Effector memory CD4-positive, alpha-beta T cell (primary cell): ENCODE data around the gene TBCEL.

ENCODE experiments used
- DNase-seq, 3 donors: peaks; one replicate each; pipeline ENCODE4 v3.0.0-alpha.2; 2020
- H3K27ac ChIP-seq: 2 replicates; pipeline ENCODE4 v1.7.0; 2013; ENCODE audit warnings: mild to moderate bottlenecking, low read length, moderate library complexity; ENCODE audit not compliant: insufficient read depth, poor library complexity, severe bottlenecking
- H3K27me3 ChIP-seq: replicated peaks from 2 replicates; pipeline ENCODE4 v1.7.0; 2013; ENCODE audit warnings: mild to moderate bottlenecking, low read length; ENCODE audit not compliant: insufficient read depth, control insufficient read depth, poor library complexity, severe bottlenecking
- H3K36me3 ChIP-seq: 2 replicates; pipeline ENCODE4 v1.7.0; 2013; ENCODE audit warnings: mild to moderate bottlenecking, low read length, moderate library complexity; ENCODE audit not compliant: control insufficient read depth, insufficient read depth
- H3K4me1 ChIP-seq: 2 replicates; pipeline ENCODE4 v1.7.0; 2013; ENCODE audit warnings: low read length, mild to moderate bottlenecking; ENCODE audit not compliant: control insufficient read depth, insufficient read depth, poor library complexity, severe bottlenecking
- H3K4me3 ChIP-seq: 2 replicates; pipeline ENCODE4 v1.7.0; 2013; ENCODE audit warnings: low read length, low read depth, mild to moderate bottlenecking; ENCODE audit not compliant: insufficient read depth, poor library complexity, severe bottlenecking
- H3K9me3 ChIP-seq: 2 replicates; pipeline ENCODE4 v1.7.0; 2013; ENCODE audit warnings: mild to moderate bottlenecking, low read length, moderate library complexity; ENCODE audit not compliant: control insufficient read depth
- total RNA-seq, 3 donors: gene quantifications; one replicate each; lab custom pipeline; 2026; lab: John Stamatoyannopoulos, UW

TBCEL gene, protein sequence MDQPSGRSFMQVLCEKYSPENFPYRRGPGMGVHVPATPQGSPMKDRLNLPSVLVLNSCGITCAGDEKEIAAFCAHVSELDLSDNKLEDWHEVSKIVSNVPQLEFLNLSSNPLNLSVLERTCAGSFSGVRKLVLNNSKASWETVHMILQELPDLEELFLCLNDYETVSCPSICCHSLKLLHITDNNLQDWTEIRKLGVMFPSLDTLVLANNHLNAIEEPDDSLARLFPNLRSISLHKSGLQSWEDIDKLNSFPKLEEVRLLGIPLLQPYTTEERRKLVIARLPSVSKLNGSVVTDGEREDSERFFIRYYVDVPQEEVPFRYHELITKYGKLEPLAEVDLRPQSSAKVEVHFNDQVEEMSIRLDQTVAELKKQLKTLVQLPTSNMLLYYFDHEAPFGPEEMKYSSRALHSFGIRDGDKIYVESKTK
- 4.8 to 7.7 (median 5.8) reads per million in 3 donors for total RNA-seq

- Histone ChIP-seq H3K4me1 (peaks cover 3% of the 10 kb centered on the region), H3K4me3 (peak within 1 kb of the TSS; percentile 86), H3K9me3 (no peaks in the 10 kb centered on the region), H3K27me3 (no peaks in the 10 kb centered on the region), H3K36me3 (no peaks in the 10 kb centered on the region), H3K27ac (peak within 1 kb of the TSS; percentile 54)
- peak; percentile 53 to 62 (median 56) for DNase-seq
These were observed at the start of gene TBCEL for GRCh38 chr11:121023848-121024751. Gene TBCEL, plus strand, starts transcription at chr11:121024102. Its CDS starts 21,589 bp downstream, at chr11:121045691.

DNA sequence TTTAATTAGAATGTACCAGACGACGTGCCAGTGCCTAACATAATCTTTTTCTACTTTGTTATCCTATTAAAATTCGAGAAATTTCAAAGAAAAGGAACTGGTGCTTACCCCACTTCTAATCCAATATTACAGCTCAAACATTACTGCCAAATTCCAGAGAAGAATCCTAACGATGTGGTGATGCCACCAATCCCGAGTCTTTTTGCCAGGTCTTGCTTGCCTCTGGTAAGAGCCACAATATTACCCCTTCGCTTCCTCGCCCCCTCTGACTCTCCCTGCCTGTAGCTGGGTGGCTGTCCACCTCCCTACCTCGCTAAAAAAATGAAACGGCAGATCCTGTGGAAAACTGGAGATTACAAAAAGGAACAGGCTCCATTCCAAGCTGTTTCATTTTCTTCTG lies 49.4 kb upstream of the TBCEL start:
- Histone ChIP-seq H3K27me3 (peaks cover 4% of the 10 kb centered on the region), H3K36me3 (no peaks in the 10 kb centered on the region), H3K27ac (no peak overlapping the region)

DNA sequence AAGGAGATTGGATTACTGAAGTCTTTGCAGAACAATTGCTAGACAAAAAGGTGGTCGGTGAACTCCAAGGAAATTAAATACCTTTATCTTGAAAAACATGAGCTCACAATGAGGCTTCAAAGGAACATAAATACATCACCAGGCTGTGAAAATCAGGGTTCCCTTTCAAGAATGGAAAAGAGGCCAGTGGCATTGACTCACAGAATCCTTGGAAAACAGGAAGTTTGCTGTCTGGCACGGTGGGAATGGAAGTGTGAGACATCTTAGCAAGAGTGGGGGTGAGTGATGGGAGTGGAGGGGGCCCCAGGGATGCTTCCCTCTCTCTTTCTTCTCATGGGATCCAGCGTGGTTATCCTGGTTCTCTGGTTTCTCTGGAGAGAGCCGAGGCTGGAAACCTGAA lies 48.9 kb upstream of the TBCEL start:
- H3K4me3 ChIP-seq, result no peak overlapping the region
- H3K27me3 ChIP-seq, result peaks cover 4% of the 10 kb centered on the region
- no peak for DNase-seq
- no peaks in the 10 kb centered on the region for H3K4me1 ChIP-seq
- H3K27ac ChIP-seq, result no peak overlapping the region
- H3K9me3 ChIP-seq, result no peaks in the 10 kb centered on the region
- H3K36me3 ChIP-seq, result no peaks in the 10 kb centered on the region

More for the DNA sequence above, 49.4 kb upstream of the TBCEL start:
- Histone ChIP-seq H3K9me3 (no peaks in the 10 kb centered on the region), H3K4me1 (no peaks in the 10 kb centered on the region), H3K4me3 (no peak overlapping the region)
- DNase-seq, result no peak

GRCh38 chr11:120977266-120978137 lies 46.4 kb upstream of the TBCEL start:
- H3K27me3 ChIP-seq, result peaks cover 4% of the 10 kb centered on the region
- no peak overlapping the region for H3K4me3 ChIP-seq
- DNase-seq, result no peak
- no peaks in the 10 kb centered on the region for H3K9me3 ChIP-seq
- H3K27ac ChIP-seq, result no peak overlapping the region
- no peaks in the 10 kb centered on the region for H3K36me3 ChIP-seq
- no peaks in the 10 kb centered on the region for H3K4me1 ChIP-seq

DNA sequence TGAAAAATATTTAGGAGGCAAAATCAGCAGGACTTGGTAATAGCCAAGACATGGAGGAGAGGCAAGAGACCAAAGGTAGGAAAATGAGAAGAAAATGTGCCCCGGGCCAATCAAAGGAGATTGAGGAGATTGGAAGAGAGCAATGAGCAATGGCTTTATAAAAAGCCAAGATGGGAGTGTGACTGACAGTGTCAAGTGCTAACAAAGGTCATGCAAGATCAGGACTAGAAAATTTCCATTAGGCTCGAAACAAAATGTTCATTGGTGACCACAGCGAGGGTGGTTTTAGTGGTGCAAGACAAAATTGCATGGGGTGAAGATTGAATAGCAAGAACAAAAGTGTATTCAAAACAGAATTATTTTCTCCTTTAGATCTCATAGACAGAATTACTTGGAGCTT lies 45.2 kb upstream of the TBCEL start:
- no peak for DNase-seq
- H3K4me1 ChIP-seq, result no peaks in the 10 kb centered on the region
- H3K27ac ChIP-seq, result no peak overlapping the region
- H3K36me3 ChIP-seq, result no peaks in the 10 kb centered on the region
- H3K27me3 ChIP-seq, result no peaks in the 10 kb centered on the region
- H3K4me3 ChIP-seq, result no peak overlapping the region
- H3K9me3 ChIP-seq, result no peaks in the 10 kb centered on the region

GRCh38 chr11:120985718-120986569 lies 38.0 kb upstream of the TBCEL start:
- Histone ChIP-seq H3K9me3 (no peaks in the 10 kb centered on the region), H3K27ac (no peak overlapping the region), H3K4me1 (no peaks in the 10 kb centered on the region), H3K36me3 (no peaks in the 10 kb centered on the region), H3K4me3 (peak overlapping the region; percentile 44), H3K27me3 (no peaks in the 10 kb centered on the region)
- no peak for DNase-seq

DNA sequence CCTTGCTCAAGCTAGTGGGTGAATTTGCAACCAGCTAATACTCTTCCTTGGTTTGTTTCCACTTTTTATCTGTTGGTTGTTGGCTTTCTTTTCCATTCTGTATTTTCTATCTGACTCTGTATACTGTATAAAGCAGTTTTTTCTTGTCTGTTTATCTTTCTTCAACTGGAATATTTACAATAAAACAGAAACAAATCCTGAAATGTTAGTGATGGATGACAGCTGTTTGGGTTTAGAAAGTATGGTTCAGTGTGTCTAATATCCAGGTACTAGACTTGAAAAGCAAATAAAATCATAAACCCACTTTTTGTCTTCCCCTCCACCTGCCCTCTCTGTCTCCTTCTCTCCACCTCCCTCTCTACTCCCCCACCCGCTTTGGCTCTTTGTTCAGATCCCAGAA lies 35.3 kb upstream of the TBCEL start:
- Histone ChIP-seq H3K27me3 (no peaks in the 10 kb centered on the region), H3K27ac (no peak overlapping the region), H3K4me1 (no peaks in the 10 kb centered on the region), H3K9me3 (no peaks in the 10 kb centered on the region), H3K36me3 (no peaks in the 10 kb centered on the region), H3K4me3 (no peak overlapping the region)
- DNase-seq, result no peak

- Histone ChIP-seq H3K9me3 (no peaks in the 10 kb centered on the region), H3K27ac (no peak overlapping the region), H3K27me3 (no peaks in the 10 kb centered on the region), H3K4me1 (no peaks in the 10 kb centered on the region), H3K36me3 (no peaks in the 10 kb centered on the region), H3K4me3 (no peak overlapping the region)
- DNase-seq, result no peak
These were observed 31.8 kb upstream of the TBCEL start for GRCh38 chr11:120991830-120992686.
